Breast epithelium (tissue), 3 donors: ENCODE data around the gene MEX3D.

ENCODE experiments used
- POLR2A ChIP-seq: fragments of 450-650 bp; IDR thresholded peaks from one replicate; pipeline ENCODE4 v1.6.1; 2016; ENCODE audit warnings: antibody characterized with exemption, mild to moderate bottlenecking, moderate library complexity
- POLR2AphosphoS5 ChIP-seq, 3 donors: sonication (generic); formaldehyde crosslinking; IDR thresholded peaks; one replicate each; pipeline ENCODE4 v1.6.1; 2017; ENCODE audit warnings: antibody characterized with exemption in 3 of 3
- TF ChIP-seq, protein P1 (sequence below), 3 donors: fragments of 450-650 bp; IDR thresholded peaks; one replicate each; pipeline ENCODE4 v1.5.1; 2016 to 2017; ENCODE audit warnings: antibody characterized with exemption in 3 of 3, mild to moderate bottlenecking in 3 of 3, moderate library complexity in 3 of 3

GRCh38 chr19:1516395-1516753 is 51.8 kb downstream of the MEX3D start:
- TF ChIP-seq, protein P1, sequence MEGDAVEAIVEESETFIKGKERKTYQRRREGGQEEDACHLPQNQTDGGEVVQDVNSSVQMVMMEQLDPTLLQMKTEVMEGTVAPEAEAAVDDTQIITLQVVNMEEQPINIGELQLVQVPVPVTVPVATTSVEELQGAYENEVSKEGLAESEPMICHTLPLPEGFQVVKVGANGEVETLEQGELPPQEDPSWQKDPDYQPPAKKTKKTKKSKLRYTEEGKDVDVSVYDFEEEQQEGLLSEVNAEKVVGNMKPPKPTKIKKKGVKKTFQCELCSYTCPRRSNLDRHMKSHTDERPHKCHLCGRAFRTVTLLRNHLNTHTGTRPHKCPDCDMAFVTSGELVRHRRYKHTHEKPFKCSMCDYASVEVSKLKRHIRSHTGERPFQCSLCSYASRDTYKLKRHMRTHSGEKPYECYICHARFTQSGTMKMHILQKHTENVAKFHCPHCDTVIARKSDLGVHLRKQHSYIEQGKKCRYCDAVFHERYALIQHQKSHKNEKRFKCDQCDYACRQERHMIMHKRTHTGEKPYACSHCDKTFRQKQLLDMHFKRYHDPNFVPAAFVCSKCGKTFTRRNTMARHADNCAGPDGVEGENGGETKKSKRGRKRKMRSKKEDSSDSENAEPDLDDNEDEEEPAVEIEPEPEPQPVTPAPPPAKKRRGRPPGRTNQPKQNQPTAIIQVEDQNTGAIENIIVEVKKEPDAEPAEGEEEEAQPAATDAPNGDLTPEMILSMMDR (IDR thresholded peaks at IDR 0.05): no peak
- TF ChIP-seq POLR2A (no peak), POLR2AphosphoS5 (IDR thresholded peaks at IDR 0.05) (no peak)
